ENCODE data around the gene BGN. TPM values are rescaled to one million over a fixed set of nuclear protein-coding genes. Genes with fewer than 3 reads are reported as not detected.

Gene BGN
- total RNA-seq, 1 donor from 2014 or later: 50.0 TPM

DNA sequence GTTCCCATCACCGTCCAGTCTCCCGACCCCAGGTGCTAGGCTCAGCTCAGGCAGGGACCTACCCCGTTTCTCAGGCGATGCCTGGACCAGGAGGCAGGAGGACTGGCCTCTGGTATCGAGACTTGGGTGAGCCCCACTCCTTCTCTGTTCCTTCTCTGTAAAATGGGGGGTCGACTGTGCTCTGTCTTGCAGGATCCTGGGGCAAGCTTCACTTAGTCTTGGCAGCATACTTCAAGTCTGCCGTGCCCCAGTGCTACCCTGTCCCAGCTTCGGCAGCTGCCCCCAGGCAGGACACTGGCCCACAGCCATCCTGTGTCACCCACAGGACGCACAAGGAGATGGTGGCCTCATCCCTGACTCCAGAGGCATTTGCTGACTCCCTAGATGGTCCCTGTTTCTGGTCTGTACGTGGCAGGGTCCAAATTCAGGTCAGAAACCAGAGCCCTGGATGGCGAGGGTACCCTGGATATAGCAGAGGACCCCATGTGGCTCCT is 17.4 kb upstream of the BGN start:
- no peaks in the 10 kb centered on the region for H4K20me1 ChIP-seq (ENCODE audit: insufficient read depth, low read length)
- H3K9me3 Mint-ChIP-seq (ENCODE audit: unreplicated experiment): no peaks in the 10 kb centered on the region
- no peaks in the 10 kb centered on the region for H3K27me3 ChIP-seq (ENCODE audit: insufficient read depth, low read length)
- H3K36me3 Mint-ChIP-seq (ENCODE audit: low read depth, unreplicated experiment): peaks cover 3% of the 10 kb centered on the region
- no peak overlapping the region for H3K4me3 ChIP-seq (ENCODE audit: insufficient read depth, low read depth, low read length)
- H3K9ac ChIP-seq (ENCODE audit: low read length): peak overlapping the region; percentile 62
- peaks cover 1% of the 10 kb centered on the region for H3K27me3 Mint-ChIP-seq (ENCODE audit: low read depth, unreplicated experiment)
- H3K4me1 Mint-ChIP-seq (ENCODE audit: low read depth, unreplicated experiment): peaks cover 2% of the 10 kb centered on the region
- H3K36me3 ChIP-seq (ENCODE audit: insufficient read depth, low read length): no peaks in the 10 kb centered on the region
- no peak for TF ChIP-seq EZH2 (IDR thresholded peaks at IDR 0.05; ENCODE audit: insufficient read depth, low read length)
- TF ChIP-seq, protein P1, sequence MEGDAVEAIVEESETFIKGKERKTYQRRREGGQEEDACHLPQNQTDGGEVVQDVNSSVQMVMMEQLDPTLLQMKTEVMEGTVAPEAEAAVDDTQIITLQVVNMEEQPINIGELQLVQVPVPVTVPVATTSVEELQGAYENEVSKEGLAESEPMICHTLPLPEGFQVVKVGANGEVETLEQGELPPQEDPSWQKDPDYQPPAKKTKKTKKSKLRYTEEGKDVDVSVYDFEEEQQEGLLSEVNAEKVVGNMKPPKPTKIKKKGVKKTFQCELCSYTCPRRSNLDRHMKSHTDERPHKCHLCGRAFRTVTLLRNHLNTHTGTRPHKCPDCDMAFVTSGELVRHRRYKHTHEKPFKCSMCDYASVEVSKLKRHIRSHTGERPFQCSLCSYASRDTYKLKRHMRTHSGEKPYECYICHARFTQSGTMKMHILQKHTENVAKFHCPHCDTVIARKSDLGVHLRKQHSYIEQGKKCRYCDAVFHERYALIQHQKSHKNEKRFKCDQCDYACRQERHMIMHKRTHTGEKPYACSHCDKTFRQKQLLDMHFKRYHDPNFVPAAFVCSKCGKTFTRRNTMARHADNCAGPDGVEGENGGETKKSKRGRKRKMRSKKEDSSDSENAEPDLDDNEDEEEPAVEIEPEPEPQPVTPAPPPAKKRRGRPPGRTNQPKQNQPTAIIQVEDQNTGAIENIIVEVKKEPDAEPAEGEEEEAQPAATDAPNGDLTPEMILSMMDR (IDR thresholded peaks at IDR 0.05; ENCODE audit: insufficient read depth, low read depth, low read length): no peak
- DNase-seq (ENCODE audit: low read depth) (no peak), FAIRE-seq (no peak)
- no peaks in the 10 kb centered on the region for H3K79me2 ChIP-seq (ENCODE audit: insufficient read depth, low read length)
- H3K27ac ChIP-seq (ENCODE audit: low read depth, low read length): peak overlapping the region; percentile 73
- no peak overlapping the region for H3K4me3 Mint-ChIP-seq (ENCODE audit: unreplicated experiment)
- H3K4me2 ChIP-seq (ENCODE audit: low read length): peak overlapping the region; percentile 68
- H3K4me1 ChIP-seq (ENCODE audit: insufficient read depth, low read length): peaks cover 23% of the 10 kb centered on the region
- H2AFZ ChIP-seq (ENCODE audit: low read depth, low read length): no peak overlapping the region
- no peak overlapping the region for H3K27ac Mint-ChIP-seq (ENCODE audit: unreplicated experiment)
- no peaks in the 10 kb centered on the region for H3K9me3 ChIP-seq (ENCODE audit: insufficient read depth, low read depth, low read length)

DNA sequence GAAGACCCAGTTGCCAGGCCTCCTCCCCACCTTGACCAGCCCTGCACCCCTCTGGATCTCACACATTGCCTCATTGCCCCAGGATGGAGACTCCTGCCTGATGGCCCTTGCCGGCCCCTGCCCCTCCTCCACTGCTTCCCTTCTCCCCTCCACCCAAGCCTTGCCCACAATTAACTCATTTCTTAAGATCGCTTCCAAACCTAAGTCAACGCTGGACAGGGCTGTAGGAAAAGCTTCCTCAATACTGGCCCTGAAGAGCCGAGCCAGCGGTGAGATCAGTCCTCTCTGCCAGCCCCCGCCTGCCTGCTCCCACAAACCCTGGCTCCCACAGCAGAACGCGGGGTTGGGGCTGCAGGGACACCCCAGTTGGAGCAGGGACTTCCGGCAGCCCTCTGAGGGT is 16.9 kb upstream of the BGN start:
- Mint-ChIP-seq H3K36me3 (ENCODE audit: low read depth, unreplicated experiment) (peaks cover 3% of the 10 kb centered on the region), H3K4me1 (ENCODE audit: low read depth, unreplicated experiment) (peaks cover 2% of the 10 kb centered on the region), H3K4me3 (ENCODE audit: unreplicated experiment) (no peak overlapping the region), H3K27ac (ENCODE audit: unreplicated experiment) (no peak overlapping the region), H3K27me3 (ENCODE audit: low read depth, unreplicated experiment) (peaks cover 1% of the 10 kb centered on the region), H3K9me3 (ENCODE audit: unreplicated experiment) (no peaks in the 10 kb centered on the region)
- Histone ChIP-seq H3K36me3 (ENCODE audit: insufficient read depth, low read length) (no peaks in the 10 kb centered on the region), H3K9ac (ENCODE audit: low read length) (peak overlapping the region; percentile 62), H4K20me1 (ENCODE audit: insufficient read depth, low read length) (no peaks in the 10 kb centered on the region), H3K4me1 (ENCODE audit: insufficient read depth, low read length) (peaks cover 23% of the 10 kb centered on the region), H3K79me2 (ENCODE audit: insufficient read depth, low read length) (no peaks in the 10 kb centered on the region), H3K27ac (ENCODE audit: low read depth, low read length) (peak overlapping the region; percentile 73), H2AFZ (ENCODE audit: low read depth, low read length) (no peak overlapping the region), H3K9me3 (ENCODE audit: insufficient read depth, low read depth, low read length) (no peaks in the 10 kb centered on the region), H3K4me3 (ENCODE audit: insufficient read depth, low read depth, low read length) (no peak overlapping the region), H3K27me3 (ENCODE audit: insufficient read depth, low read length) (no peaks in the 10 kb centered on the region), H3K4me2 (ENCODE audit: low read length) (peak overlapping the region; percentile 68)
- FAIRE-seq (no peak), DNase-seq (ENCODE audit: low read depth) (peak; percentile 61)
- TF ChIP-seq, protein P1 (IDR thresholded peaks at IDR 0.05; ENCODE audit: insufficient read depth, low read depth, low read length): no peak
- TF ChIP-seq EZH2 (IDR thresholded peaks at IDR 0.05; ENCODE audit: insufficient read depth, low read length): no peak

DNA sequence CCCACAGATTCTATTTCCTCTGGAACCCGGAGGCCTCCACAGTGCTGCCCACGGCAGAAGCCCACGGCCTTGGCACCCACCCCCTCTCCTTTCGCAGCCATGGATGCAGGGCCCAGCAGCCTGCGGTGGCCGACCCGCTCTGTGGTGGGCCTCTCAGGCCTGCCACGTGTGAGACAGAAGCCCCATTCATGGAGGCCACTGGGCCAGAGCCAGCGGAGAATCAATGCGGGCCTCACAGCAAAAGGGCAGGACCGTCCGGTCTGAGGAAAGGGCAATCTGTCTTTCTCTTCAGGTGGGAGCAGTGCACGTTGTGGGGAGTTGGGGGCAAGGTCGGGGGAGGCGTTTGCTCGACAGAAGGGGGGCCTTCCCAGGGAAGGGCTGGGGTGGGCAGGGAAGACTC is 16.0 kb upstream of the BGN start:
- Histone ChIP-seq H4K20me1 (ENCODE audit: insufficient read depth, low read length) (no peaks in the 10 kb centered on the region), H3K4me2 (ENCODE audit: low read length) (no peak overlapping the region), H3K9me3 (ENCODE audit: insufficient read depth, low read depth, low read length) (no peaks in the 10 kb centered on the region), H3K4me1 (ENCODE audit: insufficient read depth, low read length) (peaks cover 23% of the 10 kb centered on the region), H3K27ac (ENCODE audit: low read depth, low read length) (no peak overlapping the region), H3K4me3 (ENCODE audit: insufficient read depth, low read depth, low read length) (no peak overlapping the region), H3K36me3 (ENCODE audit: insufficient read depth, low read length) (no peaks in the 10 kb centered on the region), H3K27me3 (ENCODE audit: insufficient read depth, low read length) (no peaks in the 10 kb centered on the region), H3K9ac (ENCODE audit: low read length) (no peak overlapping the region), H2AFZ (ENCODE audit: low read depth, low read length) (no peak overlapping the region), H3K79me2 (ENCODE audit: insufficient read depth, low read length) (no peaks in the 10 kb centered on the region)
- Mint-ChIP-seq H3K4me1 (ENCODE audit: low read depth, unreplicated experiment) (no peaks in the 10 kb centered on the region), H3K4me3 (ENCODE audit: unreplicated experiment) (no peak overlapping the region), H3K9me3 (ENCODE audit: unreplicated experiment) (no peaks in the 10 kb centered on the region), H3K36me3 (ENCODE audit: low read depth, unreplicated experiment) (peaks cover 3% of the 10 kb centered on the region), H3K27ac (ENCODE audit: unreplicated experiment) (no peak overlapping the region), H3K27me3 (ENCODE audit: low read depth, unreplicated experiment) (peaks cover 1% of the 10 kb centered on the region)
- DNase-seq (ENCODE audit: low read depth): no peak
- FAIRE-seq: no peak
- no peak for TF ChIP-seq EZH2 (IDR thresholded peaks at IDR 0.05; ENCODE audit: insufficient read depth, low read length)
- TF ChIP-seq, protein P1 (IDR thresholded peaks at IDR 0.05; ENCODE audit: insufficient read depth, low read depth, low read length): no peak

Measured in astrocyte (in vitro differentiated cells and primary cell).